GM19467 (cell line): Measurements from ENCODE around the gene AREL1.

ENCODE experiments used
- ATAC-seq: cut with Tn5 transposase; IDR thresholded peaks from one replicate; pipeline ENCODE4 v1.9.1; 2021; ENCODE audit warnings: mild to moderate bottlenecking, moderate library complexity; ENCODE audit not compliant: unreplicated experiment

Gene AREL1

GRCh38 chr14:74661726-74662450 lies 51.0 kb downstream of the AREL1 start:
- no peak for ATAC-seq

DNA sequence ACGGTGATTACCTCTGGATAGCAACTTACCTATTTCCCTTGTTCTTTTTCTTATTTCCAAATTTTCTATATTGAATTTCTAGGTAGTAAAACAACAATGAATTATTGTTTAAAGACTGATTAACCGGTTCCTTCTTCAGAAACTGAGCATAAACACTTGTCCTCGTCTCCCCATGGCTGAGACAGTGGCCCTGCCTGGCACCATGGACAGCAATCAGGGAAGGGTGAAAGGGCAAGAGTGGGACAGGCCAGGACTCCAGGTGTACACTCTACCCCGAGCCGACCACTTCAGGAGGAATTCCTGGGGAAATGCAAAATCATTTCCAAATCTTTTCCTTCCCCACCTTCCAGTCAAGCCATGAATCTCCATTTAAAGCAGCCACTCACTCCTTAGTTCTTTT lies 52.0 kb downstream of the AREL1 start:
- ATAC-seq, result no peak

- ATAC-seq, result no peak
Measured at GRCh38 chr14:74660167-74660566, 52.7 kb downstream of the AREL1 start.

- no peak for ATAC-seq
Measured at GRCh38 chr14:74658535-74659131, 54.2 kb downstream of the AREL1 start.

DNA sequence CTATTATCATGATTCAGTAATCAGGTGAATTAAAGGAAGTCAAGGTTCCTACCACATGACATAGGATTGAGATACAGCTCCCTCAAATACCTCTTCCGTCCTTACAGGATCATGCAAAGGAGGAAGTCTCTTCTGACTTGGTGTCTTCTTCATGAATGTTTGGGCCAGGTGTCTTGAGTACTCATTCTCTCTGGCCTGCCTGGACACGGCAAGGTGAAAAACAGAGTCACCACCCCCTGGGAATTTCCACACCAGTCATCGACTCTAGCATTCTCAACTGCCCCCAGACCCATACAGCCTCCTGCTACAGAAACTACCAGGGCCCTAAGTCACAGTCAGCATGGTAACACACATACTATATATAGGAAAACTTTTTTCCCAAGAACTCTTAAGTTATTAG lies 55.9 kb downstream of the AREL1 start:
- ATAC-seq, result no peak

GRCh38 chr14:74655599-74656395 lies 57.1 kb downstream of the AREL1 start:
- ATAC-seq, result no peak

GRCh38 chr14:74654931-74655330 lies 57.9 kb downstream of the AREL1 start:
- ATAC-seq, result no peak

DNA sequence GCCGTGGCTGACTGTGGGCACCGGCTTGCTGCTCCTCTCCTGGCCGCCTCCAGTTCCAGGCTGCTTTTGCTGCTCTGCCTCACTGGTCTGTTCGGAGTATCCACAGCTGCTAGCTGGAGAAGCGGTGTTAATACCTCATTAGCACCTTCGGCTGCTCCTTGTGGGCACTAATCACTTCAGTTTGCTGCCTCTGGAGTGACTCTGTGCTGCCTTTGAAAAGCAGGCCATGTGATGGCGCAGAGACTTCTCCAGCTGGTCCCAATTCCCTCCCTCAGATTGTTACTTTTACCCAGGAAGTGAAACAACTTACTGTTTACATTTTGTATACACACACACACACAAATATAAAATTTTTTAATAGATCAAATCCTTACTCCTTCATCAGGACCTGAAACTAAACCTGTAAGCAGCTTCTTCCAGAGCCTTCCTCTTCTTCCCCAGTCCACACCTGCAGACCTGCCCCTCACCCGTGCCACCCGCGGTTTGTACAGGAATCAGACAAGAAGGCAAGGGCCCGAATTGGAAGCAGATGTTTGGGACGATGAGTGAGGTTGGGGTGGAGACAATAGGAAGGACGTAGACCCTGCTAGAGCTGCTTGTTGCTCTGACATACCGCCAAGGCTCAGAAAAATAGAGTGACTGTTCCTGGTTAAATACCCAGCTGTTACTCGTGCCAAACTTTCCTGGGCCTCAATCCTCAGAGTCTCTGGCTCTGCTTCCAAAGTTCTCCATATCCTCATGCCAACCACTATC lies 59.3 kb downstream of the AREL1 start:
- ATAC-seq, result no peak

- no peak for ATAC-seq
Measured at GRCh38 chr14:74652541-74652940, 60.3 kb downstream of the AREL1 start.

DNA sequence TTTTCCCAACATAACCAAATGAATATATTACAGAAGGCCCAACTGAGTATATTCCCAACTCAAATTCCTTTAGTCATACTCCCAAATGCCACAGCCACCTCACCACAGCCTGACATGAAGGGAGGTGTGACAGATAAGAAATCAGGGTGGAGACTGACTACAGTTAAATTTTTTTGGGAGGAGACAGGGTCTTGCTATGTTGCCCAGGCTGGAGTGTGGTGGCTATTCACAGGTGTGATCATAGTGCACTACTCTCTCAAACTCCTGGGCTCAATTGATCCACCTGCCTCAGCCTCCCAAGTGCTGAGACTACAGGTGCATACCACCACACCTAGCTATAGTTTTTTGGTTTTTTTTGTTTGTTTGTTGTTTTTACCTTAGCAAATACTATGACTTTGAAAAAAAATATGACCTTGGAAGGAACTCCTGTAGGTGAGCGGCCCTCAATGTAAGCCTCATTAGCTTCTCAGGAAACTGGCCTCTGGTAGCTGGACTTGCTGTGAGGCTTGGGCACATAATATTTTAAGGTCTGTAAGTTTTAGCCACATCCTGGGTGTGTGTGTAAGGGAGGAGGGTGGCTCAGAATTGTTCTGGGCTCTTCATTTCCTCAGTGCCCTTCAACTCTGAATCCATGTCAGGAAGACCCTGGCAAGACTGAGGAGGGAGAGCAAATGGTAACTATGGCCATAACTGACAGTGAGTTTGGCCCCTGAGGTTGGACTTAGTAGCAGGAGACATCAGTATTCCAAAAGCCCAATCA lies 61.8 kb downstream of the AREL1 start:
- ATAC-seq, result no peak

DNA sequence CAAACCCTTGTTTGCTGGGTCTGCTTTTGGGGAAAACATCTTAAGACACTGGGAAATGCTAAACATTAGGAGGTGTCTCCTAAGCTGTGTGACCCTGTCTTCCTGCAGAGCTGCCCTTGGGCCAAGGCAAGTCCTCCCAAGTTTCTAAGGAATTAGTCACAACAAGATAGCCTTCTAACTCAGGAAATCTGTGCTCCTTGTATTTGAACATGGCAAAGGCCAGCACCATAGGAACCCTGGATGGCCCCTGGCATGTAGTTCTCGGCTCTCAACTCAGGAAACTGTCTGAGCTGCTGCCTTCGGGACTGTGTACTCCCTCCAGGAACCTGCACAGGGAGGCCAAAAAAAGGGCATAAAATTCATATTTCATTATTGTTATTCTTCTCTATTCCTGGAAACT lies 63.2 kb downstream of the AREL1 start:
- ATAC-seq, result no peak

DNA sequence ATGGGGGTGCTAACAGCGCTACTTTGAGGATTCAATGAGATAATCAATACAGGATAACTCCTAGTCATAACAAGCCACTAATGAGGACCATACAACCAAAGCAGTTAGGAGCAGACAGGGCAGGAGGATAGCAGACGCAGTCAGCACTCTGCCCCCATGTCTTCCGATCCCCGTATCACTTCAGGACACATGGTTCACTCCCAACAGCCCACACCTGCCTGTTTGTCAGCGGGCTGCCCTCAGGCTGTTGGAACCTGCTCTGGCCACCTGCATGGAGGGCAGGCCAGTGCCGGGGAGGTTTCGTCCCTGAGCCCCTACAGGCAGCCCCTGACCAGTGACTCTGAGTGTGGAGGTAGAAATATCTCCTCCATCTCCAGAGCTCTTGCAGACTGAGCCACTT lies 63.7 kb downstream of the AREL1 start:
- ATAC-seq, result no peak

GRCh38 chr14:74648601-74649000 lies 64.3 kb downstream of the AREL1 start:
- ATAC-seq, result no peak

DNA sequence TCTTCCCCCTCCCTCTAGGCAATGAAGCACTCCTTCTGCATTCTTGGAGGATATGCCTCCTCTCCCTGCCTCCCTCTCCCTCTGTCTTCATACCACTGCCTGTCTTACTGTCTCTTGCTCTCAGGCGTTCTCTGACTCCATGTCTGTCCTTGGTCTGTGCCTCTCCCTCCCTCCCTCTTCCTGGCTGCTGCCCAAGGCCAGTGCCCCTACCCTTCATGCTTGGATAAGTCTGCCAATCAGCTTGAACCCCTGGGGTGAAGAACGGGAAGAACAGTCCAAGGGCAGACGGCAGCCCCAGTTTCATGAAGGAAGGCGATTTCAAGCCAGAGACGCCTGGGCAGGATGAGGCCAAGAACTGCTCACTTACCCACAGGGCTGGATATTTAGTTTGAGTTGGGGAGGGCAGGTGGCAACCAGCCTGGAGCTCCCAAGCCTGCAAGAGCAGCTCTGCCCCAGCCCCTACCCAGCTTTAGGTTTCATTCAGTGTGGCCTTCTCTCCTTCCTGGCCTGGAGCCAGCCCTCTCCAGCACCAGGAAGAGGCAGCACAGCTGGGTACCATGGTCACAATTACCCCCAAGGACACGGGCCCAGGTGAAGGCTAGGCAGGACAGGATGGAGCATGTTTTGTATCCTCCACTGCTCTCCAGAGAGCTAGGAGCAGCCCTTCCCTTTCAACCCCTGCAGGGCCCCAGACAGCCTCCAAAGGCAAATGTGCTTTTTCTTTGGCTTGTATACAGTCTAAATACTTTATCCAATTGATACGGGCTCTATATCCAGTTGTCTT lies 65.0 kb downstream of the AREL1 start:
- ATAC-seq, result no peak

GRCh38 chr14:74647061-74647677 lies 65.7 kb downstream of the AREL1 start:
- no peak for ATAC-seq

DNA sequence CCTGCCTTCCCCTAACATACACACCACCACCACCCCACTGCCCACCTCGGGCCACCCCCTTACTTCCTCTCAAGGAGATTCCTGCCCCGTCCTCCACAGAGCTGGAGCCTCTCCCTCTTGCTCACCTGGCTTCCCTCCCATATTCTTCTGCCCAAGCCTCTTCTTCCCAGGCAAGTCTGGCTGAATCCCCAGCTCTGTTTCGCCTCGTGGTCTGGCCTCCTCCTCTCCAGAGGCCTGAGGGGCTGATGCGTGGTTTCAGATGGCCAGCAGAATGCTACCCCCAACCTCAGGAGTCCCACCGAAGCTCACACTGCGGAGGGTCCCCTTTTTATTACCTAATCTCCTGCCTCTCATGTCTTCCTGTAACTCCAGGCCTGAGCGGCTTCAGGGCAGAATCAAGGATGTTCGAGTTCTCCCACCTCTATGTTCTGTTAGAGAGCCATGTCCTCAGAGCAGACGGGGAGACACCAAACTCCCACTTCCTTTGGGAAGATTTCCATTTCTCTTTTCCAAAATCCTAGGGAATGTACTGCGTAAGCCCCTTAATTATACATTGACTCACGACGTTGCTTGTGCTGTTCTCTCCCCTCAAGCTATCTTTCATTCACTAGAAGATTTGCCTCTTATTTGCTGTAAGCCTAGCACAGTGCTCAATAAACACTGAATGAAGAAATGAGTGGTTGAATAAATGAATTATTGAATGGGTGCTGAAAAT lies 67.0 kb downstream of the AREL1 start:
- no peak for ATAC-seq

GRCh38 chr14:74645244-74645643 lies 67.6 kb downstream of the AREL1 start:
- no peak for ATAC-seq

DNA sequence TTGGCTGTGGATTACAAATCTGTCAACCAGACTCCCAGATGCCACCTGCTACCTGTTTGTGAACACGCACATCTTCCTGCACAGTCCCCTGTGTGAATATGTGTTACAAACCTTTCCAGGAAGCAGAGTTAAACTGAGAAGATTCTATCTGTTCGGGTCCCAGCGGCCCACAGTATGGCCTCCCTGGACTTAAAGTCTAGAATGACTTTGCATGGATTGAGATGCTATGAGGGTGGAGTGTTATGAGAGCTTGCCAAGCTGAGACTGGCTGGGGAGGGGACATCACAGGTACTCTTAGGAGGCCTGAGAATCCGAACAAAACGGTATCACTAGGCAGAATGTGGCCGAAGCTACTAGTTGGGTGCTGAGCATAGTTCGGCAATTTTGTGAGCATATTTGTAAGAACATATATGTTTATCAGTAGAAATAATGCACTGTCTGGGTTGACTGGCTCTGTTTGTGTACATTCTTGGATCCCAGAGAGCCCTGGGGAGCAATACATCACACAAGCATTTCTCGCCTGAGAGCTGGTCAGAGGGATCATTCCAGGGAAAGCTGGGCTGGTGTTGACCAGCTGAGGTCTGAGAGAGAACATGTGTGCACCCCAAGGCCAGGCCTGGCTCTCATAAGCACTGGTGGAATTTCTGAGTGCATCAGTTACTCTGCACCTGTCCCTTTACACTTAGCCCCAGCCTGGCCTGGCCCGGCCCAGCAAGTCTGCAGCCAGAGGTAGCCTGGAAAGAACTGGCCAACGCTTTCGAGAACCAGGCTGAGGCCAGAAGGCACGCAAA lies 71.1 kb downstream of the AREL1 start:
- no peak for ATAC-seq
